Caco-2 (cell line): ENCODE results near the gene RHOU. TPM values are rescaled to one million over a fixed set of nuclear protein-coding genes. Genes with fewer than 3 reads are reported as not detected.

Experiments used
- BruUV-seq: library from RNA; stranded (reverse); fragments of 400-500 nt; replicated peaks from 2 replicates; lab custom pipeline; 2021; lab: Mats Ljungman, UMichigan
- CTCF ChIA-PET: fragments of 300-600 bp; sonication (Branson Sonifier 250); formaldehyde crosslinking; loops from one replicate; lab custom pipeline; 2022; ENCODE audit warnings: antibody characterized with exemption; lab: Charles Lee
- POLR2A ChIA-PET: fragments of 300-600 bp; sonication (Branson Sonifier 250); formaldehyde crosslinking; loops from one replicate; lab custom pipeline; 2022; ENCODE audit warnings: antibody characterized with exemption; lab: Charles Lee
- DNase-seq, 2 experiments: peaks; one replicate each; pipeline versions ENCODE4 v3.0.0 to v3.0.0-alpha.2; 2020 to 2022
- H3K27me3 ChIP-seq: replicated peaks from 2 replicates; pipeline ENCODE4 v1.6.0; 2011; ENCODE audit warnings: low read length; ENCODE audit not compliant: control insufficient read depth, insufficient read depth
- H3K36me3 ChIP-seq: 2 replicates; pipeline ENCODE4 v1.5.1; 2011; ENCODE audit warnings: low read length; ENCODE audit not compliant: control insufficient read depth, insufficient read depth
- H3K4me1 ChIP-seq: fragments of 250-450 bp; sonication (Bioruptor Pico); 2 replicates; pipeline ENCODE4 v1.5.1; 2020; ENCODE audit warnings: mild to moderate bottlenecking
- H3K4me3 ChIP-seq: 2 replicates; pipeline ENCODE4 v1.5.1; 2011; ENCODE audit warnings: low read depth, mild to moderate bottlenecking, control low read depth, low read length
- H3K9me3 ChIP-seq: fragments of 250-450 bp; sonication (Bioruptor Pico); 2 replicates; pipeline ENCODE4 v1.5.1; 2020; ENCODE audit warnings: mild to moderate bottlenecking, moderate library complexity
- H3K27ac Mint-ChIP-seq: one replicate; pipeline ENCODE4 v1.8.0; 2022; ENCODE audit warnings: mixed read lengths; ENCODE audit not compliant: unreplicated experiment
- H3K27me3 Mint-ChIP-seq: one replicate; pipeline ENCODE4 v1.8.0; 2022; ENCODE audit warnings: mixed read lengths; ENCODE audit not compliant: insufficient read depth, unreplicated experiment
- H3K36me3 Mint-ChIP-seq: one replicate; pipeline ENCODE4 v1.8.0; 2022; ENCODE audit warnings: mild to moderate bottlenecking, mixed read lengths; ENCODE audit not compliant: insufficient read depth, unreplicated experiment
- H3K4me1 Mint-ChIP-seq: one replicate; pipeline ENCODE4 v1.8.0; 2022; ENCODE audit warnings: low read depth, mixed read lengths; ENCODE audit not compliant: unreplicated experiment
- H3K4me3 Mint-ChIP-seq: one replicate; pipeline ENCODE4 v1.8.0; 2022; ENCODE audit warnings: mild to moderate bottlenecking, moderate library complexity, mixed read lengths; ENCODE audit not compliant: unreplicated experiment
- H3K9me3 Mint-ChIP-seq: one replicate; pipeline ENCODE4 v1.8.0; 2022; ENCODE audit warnings: mixed read lengths; ENCODE audit not compliant: unreplicated experiment
- CTCF ChIP-seq, 2 experiments: fragments of 200-600 bp in 1 of 2; IDR thresholded peaks; 1 replicate in 1 of 2; 2 replicates in 1 of 2; pipeline versions ENCODE4 v1.5.1 to v1.8.0; 2011 to 2022; ENCODE audit warnings: antibody characterized with exemption in 1 of 2, control low read depth in 1 of 2, inconsistent platforms in 1 of 2, low read depth in 1 of 2, low read length in 1 of 2, mild to moderate bottlenecking in 1 of 2, moderate library complexity in 1 of 2; ENCODE audit not compliant: insufficient read depth in 1 of 2, severe bottlenecking in 1 of 2, unreplicated experiment in 1 of 2
- intact Hi-C: fragments of 100-400 bp; cut with micrococcal nuclease; formaldehyde crosslinking; loops from one replicate; pipeline ENCODE4 v1.10.0; 2022; ENCODE audit not compliant: unreplicated experiment
- total RNA-seq: library from RNA; stranded (reverse); gene quantifications from 2 replicates; pipeline ENCODE4 v1.2.3, GENCODE V29; 2022

Gene RHOU
- total RNA-seq, 1 experiment from 2014 or later: 17.4 TPM

- Mint-ChIP-seq H3K4me1 (no peaks in the 10 kb centered on the region), H3K36me3 (no peaks in the 10 kb centered on the region), H3K4me3 (no peak overlapping the region), H3K9me3 (no peaks in the 10 kb centered on the region), H3K27ac (no peak overlapping the region), H3K27me3 (no peaks in the 10 kb centered on the region)
- DNase-seq: no peak
- BruUV-seq: no TSS peak
- no peaks in the 10 kb centered on the region for H3K36me3 ChIP-seq
- no peaks in the 10 kb centered on the region for H3K9me3 ChIP-seq
- H3K4me3 ChIP-seq: no peak overlapping the region
- peaks cover under 1% of the 10 kb centered on the region; the same call in 1 of the 2 replicates for H3K4me1 ChIP-seq
- intact Hi-C loops: no loop called here
- no peak for TF ChIP-seq CTCF (IDR thresholded peaks at IDR 0.05; ENCODE audit: insufficient read depth in 1 of 2, low read depth in 1 of 2, low read length in 1 of 2, severe bottlenecking in 1 of 2, unreplicated experiment in 1 of 2)
- ChIA-PET POLR2A (no interaction called here), CTCF (no interaction called here)
- H3K27me3 ChIP-seq: no peaks in the 10 kb centered on the region
These were observed 60.3 kb downstream of the RHOU start for GRCh38 chr1:228795596-228795995.

Other genes with a start within 250 kb of the RHOU start
- 128 and 164 TPM in 2 replicates for gene RNF187, start 248.1 kb upstream of the RHOU start, total RNA-seq